Fibroblast of lung (primary cell): ENCODE data around the gene GLMP. TPM values are rescaled to one million over a fixed set of nuclear protein-coding genes. Genes with fewer than 3 reads are reported as not detected.

ENCODE experiments used
- DNase-seq, 2 donors: peaks; one replicate each; pipeline versions ENCODE4 v3.0.0 to v3.0.0-alpha.2; 2010; ENCODE audit warnings: low read depth in 2 of 2
- H2AFZ ChIP-seq: 2 replicates; pipeline ENCODE4 v1.5.1; 2012; ENCODE audit warnings: low read length, control low read depth, inconsistent platforms
- H3K27ac ChIP-seq: 2 replicates; pipeline ENCODE4 v1.5.1; 2011; ENCODE audit warnings: low read length, control low read depth; ENCODE audit not compliant: insufficient read depth
- H3K27me3 ChIP-seq: 2 replicates; pipeline ENCODE4 v1.5.1; 2011; ENCODE audit warnings: mild to moderate bottlenecking, low read length; ENCODE audit not compliant: control insufficient read depth, insufficient read depth
- H3K36me3 ChIP-seq: 2 replicates; pipeline ENCODE4 v1.5.1; 2011; ENCODE audit warnings: low read length; ENCODE audit not compliant: control insufficient read depth, insufficient read depth
- H3K4me1 ChIP-seq: 2 replicates; pipeline ENCODE4 v1.5.1; 2011; ENCODE audit warnings: low read length; ENCODE audit not compliant: control insufficient read depth, insufficient read depth; ENCODE audit errors: extremely low read depth
- H3K4me2 ChIP-seq: 2 replicates; pipeline ENCODE4 v1.5.1; 2011; ENCODE audit warnings: low read length, control low read depth; ENCODE audit not compliant: insufficient read depth; ENCODE audit errors: extremely low read depth
- H3K4me3 ChIP-seq, 4 experiments: fragments of 200-600 bp in 1 of 4; sonication (generic) in 1 of 4; replicated peaks in 1 of 4; 2 replicates each; pipeline ENCODE4 v1.5.1; 2011 to 2016; ENCODE audit warnings: low read length in 4 of 4, low read depth in 3 of 4, mild to moderate bottlenecking in 3 of 4, control low read depth in 2 of 4, inconsistent platforms in 1 of 4, mixed read lengths in 1 of 4; ENCODE audit not compliant: insufficient read depth in 1 of 4; ENCODE audit errors: control extremely low read depth in 1 of 4
- H3K79me2 ChIP-seq: 2 replicates; pipeline ENCODE4 v1.5.1; 2012; ENCODE audit warnings: mild to moderate bottlenecking, low read length, inconsistent platforms; ENCODE audit not compliant: control insufficient read depth, insufficient read depth
- H3K9ac ChIP-seq: 2 replicates; pipeline ENCODE4 v1.5.1; 2011; ENCODE audit warnings: mild to moderate bottlenecking, low read length, control low read depth; ENCODE audit not compliant: insufficient read depth
- H3K9me3 ChIP-seq: 2 replicates; pipeline ENCODE4 v1.5.1; 2012; ENCODE audit warnings: low read depth, low read length; ENCODE audit not compliant: control insufficient read depth, insufficient read depth
- H4K20me1 ChIP-seq: 2 replicates; pipeline ENCODE4 v1.5.1; 2011; ENCODE audit warnings: low read length; ENCODE audit not compliant: control insufficient read depth, insufficient read depth; ENCODE audit errors: extremely low read depth
- CTCF ChIP-seq, 2 donors: IDR thresholded peaks in 1 of 2; conservative IDR thresholded peaks in 1 of 2; 1 replicate in 1 of 2; 2 replicates in 1 of 2; pipeline ENCODE4 v1.5.1; 2011 to 2012; ENCODE audit warnings: low read length in 2 of 2, control low read depth in 1 of 2, inconsistent platforms in 1 of 2, low read depth in 1 of 2, mild to moderate bottlenecking in 1 of 2
- EZH2 ChIP-seq: IDR thresholded peaks from 2 replicates; pipeline ENCODE4 v1.5.1; 2012; ENCODE audit warnings: low read length, control low read depth, mild to moderate bottlenecking; ENCODE audit errors: missing control alignments
- polyA plus RNA-seq, 2 donors: library from polyadenylated mRNA; depleted of rRNA in 1 of 2; stranded (reverse) in 1 of 2; unstranded in 1 of 2; fragments of >200 nt; gene quantifications; 2 replicates each; pipeline ENCODE4 v1.2.1, GENCODE V29; 2011 to 2012; ENCODE audit warnings: missing spikeins in 1 of 2
- total RNA-seq: library from RNA; depleted of rRNA; stranded (reverse); fragments of >200 nt; gene quantifications from 2 replicates; pipeline ENCODE4 v1.2.1, GENCODE V29; 2014

Gene GLMP
- total and polyA plus RNA-seq, 2 donors (not counting 1 experiment from before 2014, with no cell fraction given) = 40.4 to 93.5 TPM

- Histone ChIP-seq H2AFZ (no peak overlapping the region), H3K79me2 (no peaks in the 10 kb centered on the region), H3K9me3 (no peaks in the 10 kb centered on the region), H3K36me3 (peaks cover 17% of the 10 kb centered on the region), H3K4me3 (no peak overlapping the region), H3K27ac (no peak overlapping the region), H3K9ac (no peak overlapping the region), H3K4me1 (no peaks in the 10 kb centered on the region), H4K20me1 (no peaks in the 10 kb centered on the region), H3K4me2 (no peak overlapping the region), H3K27me3 (no peaks in the 10 kb centered on the region)
- DNase-seq = peak; percentile 54 to 63
- TF ChIP-seq CTCF (conservative IDR thresholded peaks at IDR 0.05 in 1 of 2, IDR thresholded peaks at IDR 0.05 in 1 of 2; ENCODE audit: low read depth in 1 of 2, low read length in 2 of 2) = no peak
- no peak for TF ChIP-seq EZH2
Observed at GRCh38 chr1:156308078-156308477, 12.6 kb upstream of the GLMP start.

DNA sequence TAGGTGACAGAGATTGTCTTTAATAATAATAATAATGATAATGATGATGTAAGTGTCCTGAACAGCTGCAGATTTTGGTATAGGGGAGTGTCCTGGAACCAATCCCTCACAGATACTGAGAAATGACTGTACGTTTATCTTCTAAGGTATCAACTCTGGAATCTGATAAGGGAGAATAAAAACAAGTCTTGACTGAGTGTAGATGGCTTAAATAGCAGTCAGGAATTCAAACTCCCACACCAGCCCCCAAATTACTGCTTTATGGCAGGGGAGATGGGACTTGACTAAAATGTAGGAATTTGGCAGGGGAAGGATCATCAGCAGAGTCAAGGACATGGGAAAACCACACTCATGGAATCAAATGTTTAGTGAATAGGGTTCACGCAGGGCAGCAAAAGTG lies 9.7 kb upstream of the GLMP start:
- Histone ChIP-seq H3K27me3 (no peaks in the 10 kb centered on the region), H3K36me3 (peaks cover 11% of the 10 kb centered on the region), H4K20me1 (no peaks in the 10 kb centered on the region), H3K4me1 (no peaks in the 10 kb centered on the region), H3K9ac (no peak overlapping the region), H3K79me2 (no peaks in the 10 kb centered on the region), H3K4me2 (no peak overlapping the region), H3K4me3 (no peak overlapping the region), H3K9me3 (no peaks in the 10 kb centered on the region), H3K27ac (no peak overlapping the region), H2AFZ (no peak overlapping the region)
- DNase-seq = peak in 1 of 2 donors; percentile 15
- TF ChIP-seq CTCF (conservative IDR thresholded peaks at IDR 0.05 in 1 of 2, IDR thresholded peaks at IDR 0.05 in 1 of 2; ENCODE audit: low read depth in 1 of 2, low read length in 2 of 2) (no peak), EZH2 (no peak)

GRCh38 chr1:156303241-156303640 lies 7.8 kb upstream of the GLMP start:
- Histone ChIP-seq H4K20me1 (no peaks in the 10 kb centered on the region), H3K4me3 (no peak overlapping the region), H2AFZ (no peak overlapping the region), H3K4me1 (no peaks in the 10 kb centered on the region), H3K27ac (no peak overlapping the region), H3K27me3 (no peaks in the 10 kb centered on the region), H3K9me3 (no peaks in the 10 kb centered on the region), H3K79me2 (no peaks in the 10 kb centered on the region), H3K4me2 (no peak overlapping the region), H3K36me3 (peaks cover 6% of the 10 kb centered on the region), H3K9ac (no peak overlapping the region)
- TF ChIP-seq CTCF (conservative IDR thresholded peaks at IDR 0.05 in 1 of 2, IDR thresholded peaks at IDR 0.05 in 1 of 2; ENCODE audit: low read depth in 1 of 2, low read length in 2 of 2) = no peak
- no peak for DNase-seq
